Lower leg skin (tissue), 4 donors: Measurements from ENCODE around the gene DLG3. TPM values are rescaled to one million over a fixed set of nuclear protein-coding genes. Genes with fewer than 3 reads are reported as not detected.

ENCODE experiments used
- DNase-seq, 2 donors: peaks; one replicate each; pipeline ENCODE4 v3.0.0-alpha.2; 2019; ENCODE audit warnings: low spot score in 2 of 2
- H3K4me3 ChIP-seq: fragments of 200-600 bp; sonication (generic); 2 replicates; pipeline ENCODE4 v1.5.1; 2017; ENCODE audit warnings: mild to moderate bottlenecking, low read depth; ENCODE audit not compliant: poor library complexity, severe bottlenecking
- CTCF ChIP-seq, 3 donors: fragments of 450-650 bp; IDR thresholded peaks; one replicate each; pipeline ENCODE4 v1.5.1; 2016; ENCODE audit warnings: antibody characterized with exemption in 3 of 3, mild to moderate bottlenecking in 3 of 3, moderate library complexity in 2 of 3
- POLR2A ChIP-seq, 2 donors: fragments of 450-650 bp; IDR thresholded peaks; one replicate each; pipeline ENCODE4 v1.6.1; 2016 to 2017; ENCODE audit warnings: antibody characterized with exemption in 2 of 2, mild to moderate bottlenecking in 1 of 2, moderate library complexity in 1 of 2
- WGBS, 2 donors: methylation state at CpG; one replicate each; pipeline ENCODE4 v1.1.5; 2018; 5-methylcytosine and 5-hydroxymethylcytosine counted together
- intact Hi-C: fragments of 100-400 bp; cut with DNase I; formaldehyde crosslinking; loops from one replicate; pipeline ENCODE4 v1.15.0; 2023; ENCODE audit warnings: low total_unique reads
- total RNA-seq, 4 donors: library from RNA; depleted of rRNA; stranded (reverse); fragments of >200 nt; gene quantifications; one replicate each; pipeline ENCODE4 v1.1.0, GENCODE V29; 2016

Gene DLG3
- total RNA-seq, 4 donors from 2014 or later: 26.1 to 40.2 (median 35.9) TPM

DNA sequence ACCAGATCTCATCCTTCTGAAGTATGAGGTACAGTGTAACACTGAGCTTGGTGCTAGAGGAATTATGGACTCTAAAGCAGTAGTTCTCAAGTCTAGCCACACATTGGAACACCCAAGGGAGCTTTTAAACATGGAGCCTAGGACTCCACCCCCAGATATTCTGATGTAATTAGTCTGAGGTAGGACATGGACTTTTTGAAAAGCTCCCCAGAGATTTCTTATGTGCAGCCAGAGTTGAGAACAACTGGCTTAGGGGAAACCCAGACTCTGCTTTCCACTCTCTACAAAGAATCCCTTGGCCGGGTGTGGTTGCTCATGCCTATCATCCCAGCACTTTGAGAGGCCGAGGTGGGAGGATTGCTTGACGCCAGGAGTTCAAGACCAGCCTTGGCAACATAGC lies 33.2 kb upstream of the DLG3 start:
- DNase-seq: no peak
- 78 to 86% methylated on average over 3 of the region's 3 CpGs for WGBS, 2 donors
- TF ChIP-seq CTCF (IDR thresholded peaks at IDR 0.05): no peak
- no peak for TF ChIP-seq POLR2A (IDR thresholded peaks at IDR 0.05)
- H3K4me3 ChIP-seq: no peak overlapping the region
- intact Hi-C loops: no loop called here

GRCh38 chrX:70421618-70422017 lies 23.0 kb upstream of the DLG3 start:
- TF ChIP-seq CTCF (IDR thresholded peaks at IDR 0.05): no peak
- TF ChIP-seq POLR2A (IDR thresholded peaks at IDR 0.05): no peak
- intact Hi-C loops: no loop called here
- H3K4me3 ChIP-seq: no peak overlapping the region
- WGBS, 2 donors: 34 to 63% methylated on average over 2 of the region's 2 CpGs
- DNase-seq: no peak

DNA sequence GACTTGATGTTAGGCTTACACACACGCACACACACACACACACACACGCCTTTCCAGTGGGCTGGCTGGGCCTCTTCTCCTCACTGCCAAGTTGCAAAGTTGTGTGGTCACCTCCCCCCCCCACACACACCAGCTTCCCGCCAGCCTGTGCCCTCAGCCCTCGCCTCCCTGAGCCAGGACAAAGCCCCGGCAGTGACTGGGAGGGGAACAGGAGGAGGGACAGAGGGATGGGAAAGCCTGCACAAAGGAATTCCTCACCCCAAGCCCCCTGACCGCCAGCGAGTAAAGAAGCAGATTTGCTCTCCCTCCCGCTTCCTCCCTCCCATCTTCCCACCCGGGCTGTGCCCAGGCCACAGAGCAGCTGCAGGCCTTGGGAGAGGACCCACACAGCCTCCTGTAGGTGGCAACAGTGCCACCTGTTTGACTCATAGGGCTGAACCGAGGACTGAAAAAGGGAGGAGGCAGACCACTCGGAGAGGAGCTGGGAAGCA lies 21.7 kb upstream of the DLG3 start, which contains the start of gene GDPD2:
Gene GDPD2, plus strand, starts transcription at position 464 of the 491 bp plus-strand sequence. CDS start 1,671 bp downstream, outside the sequence.
- WGBS, 2 donors: 30 to 42% methylated on average over 7 to 11 of the region's 11 CpGs
- intact Hi-C loops: no loop called here
- no peak for DNase-seq
- TF ChIP-seq CTCF (IDR thresholded peaks at IDR 0.05) (no peak), POLR2A (IDR thresholded peaks at IDR 0.05) (no peak)
- H3K4me3 ChIP-seq: no peak within 1 kb of the TSS

DNA sequence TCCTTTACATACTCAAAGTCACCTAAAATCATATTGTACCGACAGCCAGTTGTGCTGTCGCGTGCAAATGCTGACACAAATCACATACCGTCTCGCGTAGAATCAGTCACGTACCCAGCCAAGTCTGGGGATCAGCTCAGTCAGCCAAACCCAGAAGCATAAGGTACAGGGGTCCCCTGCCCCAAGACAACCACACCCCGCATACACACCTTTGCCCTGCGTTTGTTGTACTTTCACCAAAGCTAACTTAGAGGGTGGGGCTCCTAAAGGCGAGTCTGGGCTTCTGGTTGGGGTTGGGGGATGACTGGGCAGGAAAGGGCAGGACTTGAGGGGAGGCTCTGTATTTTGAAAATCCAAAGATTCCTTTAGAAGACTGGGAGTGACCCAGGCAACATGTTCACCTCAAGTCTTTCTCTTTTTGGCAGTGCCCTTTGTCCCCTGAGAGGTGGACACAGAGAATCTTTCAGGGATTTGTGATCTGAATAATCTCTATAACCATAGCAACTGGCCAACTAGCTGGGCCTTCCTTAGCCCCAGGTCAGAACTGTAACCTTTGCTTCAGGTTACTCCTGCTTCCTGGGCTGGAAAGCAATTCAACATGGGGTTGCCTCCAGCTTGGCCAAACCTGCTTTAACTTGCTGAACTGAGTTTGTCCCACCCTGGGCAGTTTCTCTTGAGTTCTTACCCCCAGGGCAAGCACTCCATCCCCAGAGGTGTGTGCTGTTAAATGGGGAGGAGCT lies 20.5 kb upstream of the DLG3 start:
- intact Hi-C loops: no loop called here
- DNase-seq: no peak
- H3K4me3 ChIP-seq: no peak overlapping the region
- TF ChIP-seq CTCF (IDR thresholded peaks at IDR 0.05): no peak
- WGBS, 2 donors: 51 to 61% methylated on average over 6 to 10 of the region's 10 CpGs

- TF ChIP-seq POLR2A (IDR thresholded peaks at IDR 0.05) (no peak), CTCF (IDR thresholded peaks at IDR 0.05) (no peak)
- WGBS, 2 donors: 58 to 73% methylated on average over 2 to 10 of the region's 10 CpGs
- no peak for DNase-seq
- intact Hi-C loops: no loop called here
- H3K4me3 ChIP-seq: no peak overlapping the region
Observed at GRCh38 chrX:70424801-70425200, 19.8 kb upstream of the DLG3 start.
